Right cardiac atrium (tissue), 5 donors: ENCODE measurements around the gene FAM83E. TPM values are rescaled to one million over a fixed set of nuclear protein-coding genes. Genes with fewer than 3 reads are reported as not detected.
A peak's percentile ranks its signal among the peaks of the same experiment; 100 is the strongest.

Experiments
- ATAC-seq, 2 donors: fragments of 200-7000 bp; cut with Tn5 transposase; one replicate each; pipeline versions ENCODE4 v1.8.0 to v1.9.1; 2020; ENCODE audit warnings: moderate library complexity in 2 of 2, mild to moderate bottlenecking in 1 of 2
- DNase-seq, 3 donors: peaks; one replicate each; pipeline ENCODE4 v3.0.0-alpha.2; 2020
- H3K27ac ChIP-seq: one replicate; pipeline ENCODE4 v1.5.1; 2013; ENCODE audit warnings: mild to moderate bottlenecking, low read length, control low read depth, moderate library complexity
- H3K27me3 ChIP-seq: one replicate; pipeline ENCODE4 v1.6.1; 2013; ENCODE audit not compliant: control insufficient read depth, insufficient read depth
- H3K4me1 ChIP-seq: one replicate; pipeline ENCODE4 v1.6.1; 2013; ENCODE audit warnings: low read length; ENCODE audit not compliant: control insufficient read depth, insufficient read depth
- H3K4me3 ChIP-seq: one replicate; pipeline ENCODE4 v1.5.1; 2013; ENCODE audit warnings: low read length, control low read depth
- H3K9me3 ChIP-seq: one replicate; pipeline ENCODE4 v1.6.1; 2013; ENCODE audit warnings: low read length; ENCODE audit not compliant: control insufficient read depth
- WGBS: extraction: QIAGEN DNeasy Blood & Tissue Kit; methylation state at CpG from one replicate; pipeline ENCODE4 v1.1.7; 2013; 5-methylcytosine and 5-hydroxymethylcytosine counted together
- intact Hi-C, 4 donors: fragments of 100-400 bp; cut with DNase I; formaldehyde crosslinking; loops; one replicate each; pipeline versions ENCODE4 v1.11.0 to v1.14.0; 2022 to 2023
- polyA plus RNA-seq: library from polyadenylated mRNA; stranded (reverse); fragments of 200-250 nt; gene quantifications from one replicate; pipeline ENCODE4 v1.2.3, GENCODE V29; 2013
- total RNA-seq, 4 donors: library from RNA; stranded (reverse); fragmentation: NEBNext Ultra II Directional; extraction: Animal tissue kit (Norgen Biotek cat#: 25700); gene quantifications; one replicate each; pipeline ENCODE4 v1.2.1, GENCODE V29; 2021
- donor health status: healthy with polysubstance abuse.
- donor health status: DM: no; HTN: yes; CAD: no.
- donor health status: DM: no; HTN: no; CAD: no.
- donor health status: DM: no; HTN: yes; CAD: no; lungs with severe emphysema.
- donor health status: DM: yes; HTN: yes; CAD: no.

The FAM83E gene
- total and polyA plus RNA-seq, 5 donors: 0.20 to 0.33 TPM; not detected in 3

GRCh38 chr19:48639483-48640375, 24.9 kb upstream of the FAM83E start:
- peaks cover 4% of the 10 kb centered on the region for H3K4me1 ChIP-seq
- intact Hi-C loops: loop anchor here in 2 of 4 donors (10.0 kb wide), 1 partner anchor 195 kb away; the partner anchor contains the start of gene HSD17B14 (in 2 of the 2)
- H3K27me3 ChIP-seq: no peaks in the 10 kb centered on the region
- H3K9me3 ChIP-seq: no peaks in the 10 kb centered on the region
- 63% methylated on average over 33 of the region's 33 CpGs for WGBS
- peak in 2 of 3 donors; percentile 56 to 69 for DNase-seq
- no peak overlapping the region for H3K27ac ChIP-seq
- no peak overlapping the region for H3K4me3 ChIP-seq
- ATAC-seq: no peak

GRCh38 chr19:48638831-48639381, 24.0 kb upstream of the FAM83E start:
- Histone ChIP-seq H3K27ac (peak overlapping the region; percentile 94), H3K4me1 (peaks cover 6% of the 10 kb centered on the region), H3K27me3 (no peaks in the 10 kb centered on the region), H3K4me3 (no peak overlapping the region), H3K9me3 (no peaks in the 10 kb centered on the region)
- intact Hi-C loops: no loop called here
- 79% methylated on average over 16 of the region's 16 CpGs for WGBS
- DNase-seq (peak in 2 of 3 donors; percentile 70 to 76), ATAC-seq (no peak)

- Histone ChIP-seq H3K9me3 (no peaks in the 10 kb centered on the region), H3K27me3 (no peaks in the 10 kb centered on the region), H3K27ac (peak overlapping the region; percentile 94), H3K4me3 (peak overlapping the region; percentile 42), H3K4me1 (peaks cover 6% of the 10 kb centered on the region)
- peak; percentile 85 to 91 (median 91) for DNase-seq
- intact Hi-C loops: no loop called here
- WGBS: 8% methylated on average over 29 of the region's 29 CpGs
- peak; percentile 47 to 59 for ATAC-seq
These were observed 23.3 kb upstream of the FAM83E start for GRCh38 chr19:48637948-48638830.

GRCh38 chr19:48637449-48637947, 22.6 kb upstream of the FAM83E start:
- H3K4me1 ChIP-seq: peaks cover 6% of the 10 kb centered on the region
- peak; percentile 99 to 100 (median 100) for DNase-seq
- under 1% methylated on average over 38 of the region's 38 CpGs for WGBS
- intact Hi-C loops: no loop called here
- no peaks in the 10 kb centered on the region for H3K27me3 ChIP-seq
- H3K9me3 ChIP-seq: no peaks in the 10 kb centered on the region
- ATAC-seq: peak; percentile 85 to 87
- H3K27ac ChIP-seq: peak overlapping the region; percentile 94
- H3K4me3 ChIP-seq: peak overlapping the region; percentile 57

GRCh38 chr19:48636859-48637448, 22.1 kb upstream of the FAM83E start, which contains the start of gene DBP:
Gene DBP (minus strand): TSS chr19:48637379. CDS start chr19:48636994, 385 bp downstream.
- peak; percentile 58 to 87 (median 85) for DNase-seq
- H3K27ac ChIP-seq: peak within 1 kb of the TSS; percentile 94
- H3K9me3 ChIP-seq: no peaks in the 10 kb centered on the region
- intact Hi-C loops: no loop called here
- peak; percentile 0 to 2 for ATAC-seq
- peak within 1 kb of the TSS; percentile 57 for H3K4me3 ChIP-seq
- H3K27me3 ChIP-seq: no peaks in the 10 kb centered on the region
- peaks cover 6% of the 10 kb centered on the region for H3K4me1 ChIP-seq
- under 1% methylated on average over 40 of the region's 40 CpGs for WGBS

GRCh38 chr19:48635966-48636858, 21.3 kb upstream of the FAM83E start:
- DNase-seq (peak in 2 of 3 donors; percentile 82 to 87), ATAC-seq (no peak)
- intact Hi-C loops: no loop called here
- peaks cover 7% of the 10 kb centered on the region for H3K4me1 ChIP-seq
- H3K27ac ChIP-seq: peak overlapping the region; percentile 81
- H3K4me3 ChIP-seq: peak overlapping the region; percentile 57
- no peaks in the 10 kb centered on the region for H3K27me3 ChIP-seq
- H3K9me3 ChIP-seq: no peaks in the 10 kb centered on the region
- WGBS: 1% methylated on average over 35 of the region's 35 CpGs

- DNase-seq (peak; percentile 65 to 91 (median 90)), ATAC-seq (peak; percentile 36 to 42)
- Histone ChIP-seq H3K27me3 (no peaks in the 10 kb centered on the region), H3K27ac (peak overlapping the region; percentile 95), H3K9me3 (no peaks in the 10 kb centered on the region), H3K4me3 (peak overlapping the region; percentile 57), H3K4me1 (peaks cover 7% of the 10 kb centered on the region)
- intact Hi-C loops: no loop called here
- WGBS: 2% methylated on average over 67 of the region's 67 CpGs
These were observed 20.5 kb upstream of the FAM83E start for GRCh38 chr19:48635263-48635965.

GRCh38 chr19:48634424-48635262, 19.8 kb upstream of the FAM83E start:
- intact Hi-C loops: no loop called here

More at GRCh38 chr19:48634424-48635262, 19.8 kb upstream of the FAM83E start:
- ATAC-seq (peak; percentile 57 to 63), DNase-seq (peak; percentile 97 to 99 (median 99))
- peaks cover 7% of the 10 kb centered on the region for H3K4me1 ChIP-seq
- H3K27ac ChIP-seq: peak overlapping the region; percentile 95
- no peaks in the 10 kb centered on the region for H3K27me3 ChIP-seq
- WGBS: 7% methylated on average over 37 of the region's 37 CpGs
- H3K4me3 ChIP-seq: peak overlapping the region; percentile 57
- H3K9me3 ChIP-seq: no peaks in the 10 kb centered on the region
